HFFc6 (cell line): ENCODE measurements around the gene TCHP. TPM values are rescaled to one million over a fixed set of nuclear protein-coding genes. Genes with fewer than 3 reads are reported as not detected.

Experiments used
- DNase-seq: peaks from one replicate; pipeline ENCODE4 v3.0.0-alpha.2; 2018
- H3K27ac Mint-ChIP-seq: 2 replicates; pipeline ENCODE4 v1.8.0; 2020; ENCODE audit warnings: mild to moderate bottlenecking, mixed read lengths
- H3K27me3 Mint-ChIP-seq: 2 replicates; pipeline ENCODE4 v1.8.0; 2021; ENCODE audit warnings: mild to moderate bottlenecking, moderate library complexity, mixed read lengths; ENCODE audit not compliant: insufficient read depth
- H3K36me3 Mint-ChIP-seq: 2 replicates; pipeline ENCODE4 v1.8.0; 2021; ENCODE audit warnings: low read depth, mixed read lengths
- H3K4me1 Mint-ChIP-seq: 2 replicates; pipeline ENCODE4 v1.8.0; 2020; ENCODE audit warnings: low read depth, mixed read lengths
- H3K4me3 Mint-ChIP-seq: 2 replicates; pipeline ENCODE4 v1.8.0; 2020; ENCODE audit warnings: mild to moderate bottlenecking, moderate library complexity, mixed read lengths
- H3K9me3 Mint-ChIP-seq: 2 replicates; pipeline ENCODE4 v1.8.0; 2020; ENCODE audit warnings: mild to moderate bottlenecking, mixed read lengths
- CTCF ChIP-seq: fragments of 200-600 bp; sonication (generic); IDR thresholded peaks from 2 replicates; pipeline ENCODE4 v1.5.0; 2021; ENCODE audit warnings: antibody characterized with exemption, mild to moderate bottlenecking
- total RNA-seq, 6 experiments: library from RNA; stranded (reverse); fragmentation: NEBNext Ultra II Directional; extraction: Animal tissue kit (Norgen Biotek cat#: 25700); gene quantifications; 2 replicates in 1 of 6; 3 replicates in 5 of 6; pipeline ENCODE4 v1.2.3, GENCODE V29; 2021

Gene TCHP
- total RNA-seq, 6 experiments from 2014 or later = 15.0 to 21.0 (median 18.2) TPM

- H3K4me3 Mint-ChIP-seq = peak overlapping the region; percentile 90
- no peaks in the 10 kb centered on the region for H3K9me3 Mint-ChIP-seq
- no peak for TF ChIP-seq CTCF
- H3K27me3 Mint-ChIP-seq = no peaks in the 10 kb centered on the region
- H3K4me1 Mint-ChIP-seq = peaks cover 53% of the 10 kb centered on the region
- no peak for DNase-seq
- H3K27ac Mint-ChIP-seq = peak overlapping the region; percentile 20
- H3K36me3 Mint-ChIP-seq = no peaks in the 10 kb centered on the region
Observed at GRCh38 chr12:109880938-109881337, 19.1 kb upstream of the TCHP start.

GRCh38 chr12:109881752-109882151, 18.3 kb upstream of the TCHP start:
- no peak for TF ChIP-seq CTCF
- no peak for DNase-seq
- H3K9me3 Mint-ChIP-seq = no peaks in the 10 kb centered on the region
- peak overlapping the region; percentile 53 for H3K27ac Mint-ChIP-seq
- no peak overlapping the region for H3K4me3 Mint-ChIP-seq
- peaks cover 48% of the 10 kb centered on the region for H3K4me1 Mint-ChIP-seq
- H3K36me3 Mint-ChIP-seq = no peaks in the 10 kb centered on the region
- no peaks in the 10 kb centered on the region for H3K27me3 Mint-ChIP-seq

GRCh38 chr12:109883461-109883860, 16.6 kb upstream of the TCHP start:
- DNase-seq = no peak
- TF ChIP-seq CTCF = no peak
- H3K36me3 Mint-ChIP-seq = no peaks in the 10 kb centered on the region
- no peak overlapping the region for H3K4me3 Mint-ChIP-seq
- H3K27ac Mint-ChIP-seq = no peak overlapping the region
- no peaks in the 10 kb centered on the region; the same call in 1 of the 2 replicates for H3K27me3 Mint-ChIP-seq
- H3K9me3 Mint-ChIP-seq = no peaks in the 10 kb centered on the region
- peaks cover 47% of the 10 kb centered on the region for H3K4me1 Mint-ChIP-seq

- peaks cover 3% of the 10 kb centered on the region; the same call in 1 of the 2 replicates for H3K27me3 Mint-ChIP-seq
- no peaks in the 10 kb centered on the region for H3K36me3 Mint-ChIP-seq
- no peak overlapping the region for H3K4me3 Mint-ChIP-seq
- peaks cover 55% of the 10 kb centered on the region for H3K4me1 Mint-ChIP-seq
- H3K27ac Mint-ChIP-seq = no peak overlapping the region
- no peak for TF ChIP-seq CTCF
- no peaks in the 10 kb centered on the region for H3K9me3 Mint-ChIP-seq
- DNase-seq = no peak
Observed at GRCh38 chr12:109885616-109886015, 14.5 kb upstream of the TCHP start.

GRCh38 chr12:109888179-109889020, 11.7 kb upstream of the TCHP start:
- peak; percentile 25 for TF ChIP-seq CTCF
- Mint-ChIP-seq H3K4me1 (peaks cover 43% of the 10 kb centered on the region), H3K9me3 (no peaks in the 10 kb centered on the region), H3K4me3 (peak overlapping the region; percentile 46), H3K27me3 (peaks cover 3% of the 10 kb centered on the region; the same call in 1 of the 2 replicates), H3K36me3 (no peaks in the 10 kb centered on the region), H3K27ac (peak overlapping the region; percentile 98)
- DNase-seq = peak; percentile 99
